Measurements from ENCODE around the gene TMPRSS11A.
A peak's percentile ranks its signal among the peaks of the same experiment; 100 is the strongest.

The TMPRSS11A gene

GRCh38 chr4:67911638-67912037, 51.7 kb downstream of the TMPRSS11A start:
- no peak for DNase-seq

- DNase-seq, result no peak
Observed at GRCh38 chr4:67911141-67911540, 52.2 kb downstream of the TMPRSS11A start.

GRCh38 chr4:67910585-67910905, 52.7 kb downstream of the TMPRSS11A start:
- DNase-seq, result no peak

DNA sequence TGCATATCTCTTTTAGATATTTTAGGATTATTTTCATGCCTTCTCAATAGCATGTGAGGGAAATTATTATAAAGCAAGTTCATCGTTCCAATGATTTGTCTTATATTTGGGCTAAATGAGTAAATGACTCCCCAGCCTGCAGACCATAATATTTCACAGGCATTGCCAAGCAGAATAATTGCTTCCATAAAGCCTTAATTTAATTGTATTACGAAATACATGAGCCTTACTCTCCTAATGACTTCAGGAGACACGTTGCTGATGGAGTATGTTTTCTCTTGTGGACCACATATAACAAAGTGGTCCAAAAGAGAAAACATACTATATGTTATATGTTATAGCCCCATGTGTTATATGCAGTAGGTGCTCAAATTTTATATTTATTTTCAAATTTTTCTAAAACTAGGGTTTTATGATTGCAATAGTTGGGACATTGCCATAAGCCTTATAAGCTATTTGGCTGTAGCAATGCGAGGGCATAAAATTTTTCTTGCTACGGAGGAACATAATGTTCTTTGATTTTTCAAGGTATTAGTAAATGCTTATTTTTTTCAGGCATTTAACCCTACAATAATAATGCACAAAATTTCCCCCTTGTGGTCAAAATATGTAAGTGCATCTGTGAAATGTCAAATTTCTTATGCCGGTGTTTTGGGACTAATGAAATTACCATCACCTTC, 53.2 kb downstream of the TMPRSS11A start:
- DNase-seq, result no peak

GRCh38 chr4:67907650-67908049, 55.6 kb downstream of the TMPRSS11A start:
- no peak for DNase-seq

- no peak for DNase-seq
Observed at GRCh38 chr4:67899096-67899495, 64.2 kb downstream of the TMPRSS11A start.

GRCh38 chr4:67897686-67898085, 65.6 kb downstream of the TMPRSS11A start:
- no peak for DNase-seq

- DNase-seq, result peak; percentile 5
Observed at GRCh38 chr4:67896421-67897065, 66.8 kb downstream of the TMPRSS11A start.

DNA sequence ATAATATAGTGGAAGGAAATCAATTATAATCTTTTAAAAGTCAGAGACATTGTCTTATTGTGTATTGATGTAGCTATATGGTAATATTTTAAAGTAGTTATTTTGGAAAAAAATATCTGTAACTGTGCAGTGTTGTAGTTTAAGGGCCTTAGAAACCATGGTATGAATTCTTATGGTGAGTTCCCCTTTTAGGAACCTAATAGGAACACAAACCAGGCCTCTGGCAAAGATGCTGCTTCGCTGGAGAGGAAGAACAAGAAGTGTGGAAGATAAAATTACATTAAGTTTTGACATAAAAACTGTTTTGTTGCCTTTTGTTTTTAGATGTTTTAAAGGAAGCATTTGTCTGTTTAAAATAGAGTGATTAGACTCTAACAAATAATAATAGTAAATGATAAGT, 68.6 kb downstream of the TMPRSS11A start:
- no peak for DNase-seq

- no peak for DNase-seq
Observed at GRCh38 chr4:67892905-67893304, 70.4 kb downstream of the TMPRSS11A start.

DNA sequence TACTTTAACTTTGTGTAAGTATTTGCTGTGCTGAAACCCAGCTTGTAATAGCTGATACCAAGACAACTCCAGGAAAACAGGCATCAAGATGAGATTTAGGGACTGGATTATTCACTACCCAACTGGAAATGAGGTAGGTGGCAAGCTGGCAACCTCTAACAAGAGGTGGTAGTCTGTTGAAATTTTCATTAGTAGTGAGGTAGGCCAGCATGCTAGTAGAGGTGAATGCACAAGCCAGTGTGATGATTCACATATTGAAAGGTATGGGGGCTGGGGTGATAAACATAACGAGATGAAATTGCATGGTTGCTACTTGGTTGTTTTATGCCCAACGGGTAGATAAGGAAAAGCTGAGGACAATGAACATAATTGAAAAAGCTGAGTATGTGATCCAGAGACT, 71.0 kb downstream of the TMPRSS11A start:
- no peak for DNase-seq

GRCh38 chr4:67891645-67892044, 71.6 kb downstream of the TMPRSS11A start:
- no peak for DNase-seq

DNA sequence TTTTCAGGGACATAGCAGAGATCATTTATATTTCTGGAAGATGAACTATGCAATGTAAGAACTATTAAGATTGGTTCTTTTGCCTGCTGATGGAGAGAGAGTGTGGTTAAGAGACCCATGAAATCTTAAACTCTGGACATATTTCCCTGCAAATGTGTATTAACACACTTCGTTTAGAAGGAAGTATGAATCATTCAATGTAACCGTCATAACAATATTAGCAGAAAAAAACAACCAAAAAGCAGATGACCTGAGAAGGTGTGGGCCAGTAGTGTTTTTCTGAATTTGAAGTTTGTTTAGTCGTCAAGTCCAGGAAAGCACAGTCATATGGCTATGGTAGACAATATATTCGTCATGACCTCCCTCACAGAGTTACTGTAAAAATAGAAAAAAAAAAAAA, 77.0 kb downstream of the TMPRSS11A start:
- no peak for DNase-seq

DNA sequence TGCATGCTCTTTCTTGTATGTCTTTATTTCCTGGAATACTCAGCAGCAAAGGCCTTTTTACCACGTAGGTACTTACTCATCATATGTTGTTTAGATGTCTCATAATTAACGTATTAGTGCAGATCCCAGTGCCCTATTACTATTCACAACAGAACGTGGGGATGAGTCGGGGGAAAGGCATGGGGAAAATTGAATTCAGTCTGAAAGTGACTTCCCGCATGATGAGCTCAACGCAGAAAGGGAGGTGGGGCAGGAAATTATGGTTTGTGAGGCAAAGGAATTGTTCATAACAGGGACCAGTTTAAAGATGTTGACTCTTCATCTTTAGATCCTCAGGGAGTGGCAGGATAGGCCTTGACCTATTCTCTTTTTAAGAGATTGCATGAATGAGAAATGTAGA, 77.5 kb downstream of the TMPRSS11A start:
- no peak for DNase-seq

- no peak for DNase-seq
Observed at GRCh38 chr4:67884701-67885100, 78.6 kb downstream of the TMPRSS11A start.

DNA sequence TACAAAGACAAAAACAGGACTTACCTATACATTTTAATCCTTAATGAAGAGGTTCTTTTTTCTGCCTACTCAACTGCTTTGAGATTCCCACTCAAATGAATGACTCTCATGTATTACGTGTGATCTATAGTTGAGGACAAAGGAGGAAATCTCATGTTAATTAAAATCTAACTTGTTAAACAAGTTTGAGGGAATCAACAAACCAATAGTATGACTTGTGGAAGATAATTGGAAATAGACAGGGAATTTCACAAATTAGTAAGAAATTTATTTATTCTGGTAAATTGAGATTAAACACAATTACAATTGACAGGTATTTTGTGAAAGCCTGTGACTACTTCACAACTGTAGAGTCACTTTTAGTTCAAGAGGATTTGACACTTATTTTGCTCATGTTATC, 79.4 kb downstream of the TMPRSS11A start, which contains the start of gene TMPRSS11D:
TSS of gene TMPRSS11D (minus strand) at position 101 of the 400 bp plus-strand sequence. CDS start at position 32, 69 bp downstream.
- DNase-seq, result no peak

DNA sequence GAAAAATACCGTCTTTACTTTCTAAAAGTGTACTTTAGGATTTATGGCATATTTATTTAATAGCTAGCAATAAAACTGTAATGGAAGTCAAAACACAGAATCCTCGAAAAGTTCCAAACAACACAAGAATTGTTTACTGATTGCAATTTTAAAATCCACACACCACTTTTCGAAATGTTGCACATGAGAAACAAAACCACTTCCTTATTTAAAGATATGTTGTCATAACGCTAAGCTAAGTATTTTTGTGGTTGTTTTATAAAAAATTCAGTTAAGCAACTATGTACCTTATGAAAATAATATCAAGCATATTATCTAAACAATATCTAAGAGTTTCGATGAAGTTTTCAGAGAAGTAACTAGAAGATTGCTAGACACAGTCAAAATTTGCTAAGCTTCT, 79.8 kb downstream of the TMPRSS11A start:
- DNase-seq, result no peak

- no peak for DNase-seq
Observed at GRCh38 chr4:67880866-67881610, 82.3 kb downstream of the TMPRSS11A start.

GRCh38 chr4:67879486-67879885, 83.8 kb downstream of the TMPRSS11A start:
- DNase-seq, result no peak

DNA sequence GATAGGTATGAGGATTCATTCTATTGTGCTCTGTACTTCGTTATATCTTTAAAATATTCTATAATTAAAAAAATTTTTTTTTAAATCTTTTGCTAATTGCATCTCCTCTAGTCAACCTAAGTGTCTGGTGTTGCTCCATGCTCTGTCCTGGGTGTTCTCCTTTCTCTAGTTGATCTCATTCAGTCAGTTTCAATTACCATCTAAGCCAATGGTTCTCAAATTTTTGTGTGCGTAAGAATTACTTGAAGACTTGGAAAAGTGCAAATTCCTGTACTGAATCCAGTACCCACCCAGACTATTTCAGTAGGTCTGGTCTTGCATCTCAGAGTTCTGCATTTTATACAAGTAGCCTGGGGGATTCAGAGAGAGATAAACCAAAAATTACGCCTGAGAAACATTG, 86.2 kb downstream of the TMPRSS11A start:
- no peak for DNase-seq

- no peak for DNase-seq
Observed at GRCh38 chr4:67874986-67875385, 88.3 kb downstream of the TMPRSS11A start.

DNA sequence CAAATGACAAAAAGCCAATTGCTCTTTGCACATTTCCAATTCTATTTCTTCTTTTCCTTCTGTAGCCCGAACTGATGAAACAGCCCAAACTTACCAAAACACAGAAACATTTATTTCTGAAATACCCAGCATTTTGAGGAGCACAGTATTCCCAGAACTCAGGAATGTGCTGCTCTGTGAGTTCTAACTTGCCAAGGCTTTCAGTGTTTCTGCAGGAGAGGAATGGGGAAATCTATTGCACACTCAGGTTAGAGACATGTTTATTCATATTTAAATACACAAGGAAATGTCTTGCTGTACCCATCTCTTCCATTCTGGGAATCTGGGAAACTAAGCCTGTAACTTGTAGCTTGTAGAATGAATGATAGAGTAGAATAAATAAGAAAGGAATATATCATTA, 90.2 kb downstream of the TMPRSS11A start:
- no peak for DNase-seq

DNA sequence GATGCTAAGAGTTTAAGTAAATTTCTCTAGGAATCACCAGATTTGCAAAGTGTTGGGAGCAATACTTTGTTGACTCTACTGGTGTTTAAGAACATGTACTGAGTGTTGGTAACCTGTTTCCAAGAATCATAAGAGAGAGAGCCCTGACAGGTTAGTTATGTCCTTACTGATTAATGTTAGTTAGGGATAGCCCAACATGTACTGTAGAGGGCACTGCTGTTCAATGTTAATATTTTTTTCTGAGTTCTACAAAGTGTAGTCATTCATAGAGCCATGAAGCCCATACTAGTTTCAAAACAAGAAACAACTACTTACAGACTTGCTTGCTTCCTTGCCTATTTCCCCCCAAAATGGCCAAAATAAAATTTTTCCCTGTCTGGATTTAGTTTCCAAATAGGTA, 91.4 kb downstream of the TMPRSS11A start:
- DNase-seq, result no peak

- DNase-seq, result no peak
Observed at GRCh38 chr4:67869580-67870190, 93.6 kb downstream of the TMPRSS11A start.
